K562 (cell line): ENCODE measurements around the gene ASF1B. TPM values are rescaled to one million over a fixed set of nuclear protein-coding genes. Genes with fewer than 3 reads are reported as not detected.
A peak's percentile ranks its signal among the peaks of the same experiment; 100 is the strongest.

Experiments
- ATAC-seq: fragments of 200-7000 bp; cut with Tn5 transposase; 3 replicates; pipeline ENCODE4 v1.9.1; 2020; ENCODE audit warnings: moderate library complexity
- BruUV-seq: library from RNA; stranded (reverse); fragments of 400-500 nt; replicated peaks from 2 replicates; lab custom pipeline; 2021; lab: Mats Ljungman, UMichigan
- CTCF ChIA-PET: fragments of 300-600 bp; formaldehyde crosslinking; extraction: SDS; loops from one replicate; lab custom pipeline; 2021; ENCODE audit warnings: low intra/inter-chr PET ratio; lab: Yijun Ruan, JAX
- POLR2A ChIA-PET: fragments of 300-600, 350-650 bp; sonication (Branson Sonifier 250); formaldehyde crosslinking; extraction: SDS; loops from one replicate; lab custom pipeline; 2021; ENCODE audit warnings: antibody characterized with exemption, inconsistent platforms; lab: Yijun Ruan, JAX
- DNase-seq, 4 experiments: peaks; one replicate each; pipeline versions ENCODE4 v3.0.0 to v3.0.0-alpha.2; 2011 to 2018; ENCODE audit warnings: low spot score in 3 of 4, mixed read lengths in 3 of 4; ENCODE audit errors: extremely low read depth in 1 of 4
- FAIRE-seq: peaks from 2 replicates; lab custom pipeline; 2011; peaks lifted over from hg19 to GRCh38; lab: Jason Lieb, UNC
- H2AFZ ChIP-seq: 2 replicates; pipeline ENCODE4 v1.6.0; 2011; ENCODE audit warnings: low read depth, low read length, control low read depth, inconsistent platforms
- H3K27ac ChIP-seq: fragments of 200-600 bp; 3 replicates; pipeline ENCODE4 v1.8.0; 2011; ENCODE audit warnings: low read depth, mild to moderate bottlenecking, control low read depth, inconsistent platforms, low read length, moderate library complexity, mixed read lengths; ENCODE audit errors: extremely low read depth
- H3K27me3 ChIP-seq, 2 experiments: fragments of 300-600 bp in 1 of 2; 2 replicates in 1 of 2; 3 replicates in 1 of 2; pipeline versions ENCODE4 v1.6.0 to v1.8.0; 2011; ENCODE audit warnings: inconsistent platforms in 2 of 2, low read length in 2 of 2, mild to moderate bottlenecking in 1 of 2, mixed read lengths in 1 of 2, moderate library complexity in 1 of 2; ENCODE audit not compliant: control insufficient read depth in 2 of 2, insufficient read depth in 2 of 2
- H3K36me3 ChIP-seq: fragments of 300-600 bp; 3 replicates; pipeline ENCODE4 v1.8.0; 2011; ENCODE audit warnings: mild to moderate bottlenecking, low read length, inconsistent platforms; ENCODE audit not compliant: control insufficient read depth, insufficient read depth
- H3K4me1 ChIP-seq, 2 experiments: fragments of 200-600 bp in 1 of 2; replicated peaks in 1 of 2; 2 replicates in 1 of 2; 3 replicates in 1 of 2; pipeline versions ENCODE4 v1.5.1 to v1.8.0; 2011; ENCODE audit warnings: inconsistent platforms in 2 of 2, low read length in 2 of 2, mild to moderate bottlenecking in 1 of 2, mixed read lengths in 1 of 2, moderate library complexity in 1 of 2; ENCODE audit not compliant: control insufficient read depth in 2 of 2, insufficient read depth in 2 of 2
- H3K4me2 ChIP-seq: 2 replicates; pipeline ENCODE4 v1.6.1; 2011; ENCODE audit warnings: low read length, control low read depth, inconsistent platforms, mixed read lengths; ENCODE audit not compliant: insufficient read depth
- H3K4me3 ChIP-seq: fragments of 200-600 bp; sonication (generic), shearing (Covaris generic); 2 replicates; pipeline ENCODE4 v1.5.1; 2016; ENCODE audit warnings: control low read depth, inconsistent platforms
- H3K79me2 ChIP-seq: fragments of 200-600 bp; 3 replicates; pipeline ENCODE4 v1.8.0; 2011; ENCODE audit warnings: low read length, inconsistent platforms; ENCODE audit not compliant: control insufficient read depth, insufficient read depth
- H3K9ac ChIP-seq, 2 experiments: 2 replicates each; pipeline versions ENCODE4 v1.6.0 to v1.6.1; 2011; ENCODE audit warnings: low read depth in 2 of 2, low read length in 2 of 2, control low read depth in 1 of 2, inconsistent platforms in 1 of 2, mild to moderate bottlenecking in 1 of 2, mixed read lengths in 1 of 2; ENCODE audit not compliant: insufficient read depth in 1 of 2
- H3K9me1 ChIP-seq: one replicate; pipeline ENCODE4 v1.6.0; 2011; ENCODE audit warnings: inconsistent platforms, mild to moderate bottlenecking, low read length, moderate library complexity; ENCODE audit not compliant: control insufficient read depth, insufficient read depth
- H3K9me3 ChIP-seq: replicated peaks from 2 replicates; pipeline ENCODE4 v1.5.1; 2011; ENCODE audit warnings: low read depth, low read length, inconsistent platforms; ENCODE audit not compliant: control insufficient read depth, insufficient read depth
- H4K20me1 ChIP-seq: replicated peaks from 2 replicates; pipeline ENCODE4 v1.6.1; 2011; ENCODE audit warnings: low read length, inconsistent platforms, mixed read lengths; ENCODE audit not compliant: control insufficient read depth, insufficient read depth
- CEBPB ChIP-seq: fragments of 450-650 bp; IDR thresholded peaks from 2 replicates; pipeline ENCODE4 v1.6.1; 2016; ENCODE audit warnings: missing genetic modification characterization, missing compliant biosample characterization
- DNMT1 ChIP-seq: fragments of 450-650 bp; IDR thresholded peaks from 2 replicates; pipeline ENCODE4 v1.6.1; 2016; ENCODE audit warnings: antibody characterized with exemption, mild to moderate bottlenecking
- NBN ChIP-seq: fragments of 450-650 bp; IDR thresholded peaks from 2 replicates; pipeline ENCODE4 v1.6.1; 2016; ENCODE audit warnings: low read depth, mild to moderate bottlenecking
- PTBP1 ChIP-seq: fragments of 200-400 bp; formaldehyde crosslinking; IDR thresholded peaks from 2 replicates; pipeline ENCODE4 v1.6.1; 2017; ENCODE audit warnings: low read depth, low read length
- TGIF2 ChIP-seq: sonication (generic); formaldehyde crosslinking; IDR thresholded peaks from 2 replicates; pipeline ENCODE4 v1.8.1; 2022; ENCODE audit warnings: mild to moderate bottlenecking, missing genetic modification reagents, moderate library complexity
- USF1 ChIP-seq: sonication (generic); formaldehyde crosslinking; IDR thresholded peaks from 2 replicates; pipeline ENCODE4 v1.9.0; 2022; ENCODE audit warnings: mild to moderate bottlenecking, missing genetic modification reagents
- XRCC4 ChIP-seq: IDR thresholded peaks from one replicate; pipeline ENCODE4 v1.6.1; 2011; ENCODE audit not compliant: insufficient read depth, insufficient read length; ENCODE audit errors: extremely low read depth
- WGBS: fragments of 100-300 bp; shearing (Covaris generic); methylation state at CpG from one replicate; pipeline ENCODE4 v1.1.6; 2016; ENCODE audit warnings: low coverage, mixed read lengths; ENCODE audit not compliant: insufficient coverage; ENCODE audit errors: missing lambda C conversion rate; 5-methylcytosine and 5-hydroxymethylcytosine counted together
- in situ Hi-C: fragments of 300-500 bp; cut with MboI; formaldehyde crosslinking; loops from 4 replicates; pipeline ENCODE4 v1.15.0; 2018; ENCODE audit warnings: inconsistent platforms, mixed read lengths
- intact Hi-C: fragments of 100-400 bp; cut with micrococcal nuclease; formaldehyde crosslinking; loops from 2 replicates; pipeline ENCODE4 v1.14.2; 2022
- polyA plus RNA-seq, 8 experiments: library from polyadenylated mRNA; depleted of rRNA in 4 of 8; stranded (reverse) in 5 of 8; unstranded in 3 of 8; fragments of >200 nt; fragmentation: Nextera tagmentation in 2 of 8; fragmentation: Illumina TruSeq in 1 of 8; extraction: Ambion mirVana in 2 of 8; extraction: Trizol in 1 of 8; gene quantifications; 2 replicates each; pipeline versions ENCODE4 v1.2.1 to v1.2.3, GENCODE V29; 2011 to 2014; ENCODE audit warnings: inconsistent platforms in 1 of 8, missing spikeins in 1 of 8
- total RNA-seq, 7 experiments: library from RNA; depleted of rRNA in 6 of 7; stranded (reverse); fragments of >200 nt in 6 of 7; fragmentation: Illumina TruSeq in 2 of 7; extraction: Trizol in 2 of 7; gene quantifications; 2 replicates each; pipeline versions ENCODE4 v1.2.1 to v1.2.3, GENCODE V29; 2011 to 2021; ENCODE audit warnings: low replicate concordance in 1 of 7
- TF ChIP-seq, protein P1 (sequence below): fragments of 250-450 bp; sonication (Bioruptor Pico); IDR thresholded peaks from 2 replicates; pipeline ENCODE4 v1.4.0; 2020; ENCODE audit warnings: borderline replicate concordance
- TF ChIP-seq, protein P2 (sequence below): fragments of 450-650 bp; IDR thresholded peaks from 2 replicates; pipeline ENCODE4 v1.6.1; 2016

Gene ASF1B
- total and polyA plus RNA-seq, 9 of the 15 experiments (the other 6 are each of a cell fraction or from before 2014, with no cell fraction given): 6.0 to 69.4 (median 53.3) TPM

DNA sequence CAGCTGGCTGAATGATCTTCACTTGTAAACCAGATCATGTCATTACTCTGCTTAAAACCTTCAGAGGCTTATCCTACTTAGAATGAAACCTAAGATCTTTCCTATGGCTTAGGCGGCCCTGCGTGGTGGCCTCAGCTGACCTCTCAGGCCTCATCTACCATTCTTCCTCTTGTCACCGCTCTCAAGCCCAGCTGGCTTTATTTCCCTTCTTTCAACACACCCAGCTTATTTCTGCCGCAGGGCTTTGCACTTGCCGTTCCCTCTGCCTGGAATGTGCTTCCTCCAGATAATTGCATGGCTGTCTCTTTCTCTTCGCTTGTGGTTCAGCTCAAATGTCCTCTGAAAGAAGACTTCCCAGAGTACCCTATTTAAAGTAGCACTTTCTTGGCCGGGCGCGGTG is 3.6 kb upstream of the ASF1B start (continued):
- peak; percentile 26; the same call in 1 of the 2 replicates for TF ChIP-seq USF1 (CRISPR knock-in tag)
- TF ChIP-seq CEBPB (tag): peak; percentile 64
- TF ChIP-seq, protein P1, sequence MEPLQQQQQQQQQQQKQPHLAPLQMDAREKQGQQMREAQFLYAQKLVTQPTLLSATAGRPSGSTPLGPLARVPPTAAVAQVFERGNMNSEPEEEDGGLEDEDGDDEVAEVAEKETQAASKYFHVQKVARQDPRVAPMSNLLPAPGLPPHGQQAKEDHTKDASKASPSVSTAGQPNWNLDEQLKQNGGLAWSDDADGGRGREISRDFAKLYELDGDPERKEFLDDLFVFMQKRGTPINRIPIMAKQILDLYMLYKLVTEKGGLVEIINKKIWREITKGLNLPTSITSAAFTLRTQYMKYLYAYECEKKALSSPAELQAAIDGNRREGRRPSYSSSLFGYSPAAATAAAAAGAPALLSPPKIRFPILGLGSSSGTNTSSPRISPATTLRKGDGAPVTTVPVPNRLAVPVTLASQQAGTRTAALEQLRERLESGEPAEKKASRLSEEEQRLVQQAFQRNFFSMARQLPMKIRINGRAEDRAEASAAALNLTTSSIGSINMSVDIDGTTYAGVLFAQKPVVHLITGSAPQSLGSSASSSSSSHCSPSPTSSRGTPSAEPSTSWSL (CRISPR knock-in tag): no peak
- TF ChIP-seq DNMT1: no peak
- 0 out of 2 replicates have a peak, but pooled peaks have one; percentile 45 for TF ChIP-seq NBN
- no peak for TF ChIP-seq XRCC4
- TF ChIP-seq, all 486 proteins: peak for 26

GRCh38 chr19:14138576-14139265 is 2.3 kb upstream of the ASF1B start:
- TF ChIP-seq, protein P2, sequence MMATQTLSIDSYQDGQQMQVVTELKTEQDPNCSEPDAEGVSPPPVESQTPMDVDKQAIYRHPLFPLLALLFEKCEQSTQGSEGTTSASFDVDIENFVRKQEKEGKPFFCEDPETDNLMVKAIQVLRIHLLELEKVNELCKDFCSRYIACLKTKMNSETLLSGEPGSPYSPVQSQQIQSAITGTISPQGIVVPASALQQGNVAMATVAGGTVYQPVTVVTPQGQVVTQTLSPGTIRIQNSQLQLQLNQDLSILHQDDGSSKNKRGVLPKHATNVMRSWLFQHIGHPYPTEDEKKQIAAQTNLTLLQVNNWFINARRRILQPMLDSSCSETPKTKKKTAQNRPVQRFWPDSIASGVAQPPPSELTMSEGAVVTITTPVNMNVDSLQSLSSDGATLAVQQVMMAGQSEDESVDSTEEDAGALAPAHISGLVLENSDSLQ: peak; percentile 32; the same call in 1 of the 2 replicates
- no peak for TF ChIP-seq TGIF2 (CRISPR knock-in tag)
- TF ChIP-seq PTBP1: no peak
- peak; percentile 48; the same call in 1 of the 2 replicates for TF ChIP-seq CEBPB (tag)
- H3K4me1 ChIP-seq: peaks cover 23 to 54% of the 10 kb centered on the region in 2 experiments
- BruUV-seq: no TSS peak
- no peak overlapping the region; a peak in 1 of 4 replicates for H3K9ac ChIP-seq
- intact Hi-C loops (loop anchor here (5.0 kb wide), 2 partner anchors 209 to 349 kb away; no protein-coding TSS in a partner anchor), in situ Hi-C loops (no loop called here)
- CTCF ChIA-PET: no interaction called here
- H3K9me1 ChIP-seq: no peaks in the 10 kb centered on the region
- no peaks in the 10 kb centered on the region for H3K27me3 ChIP-seq
- POLR2A ChIA-PET: interaction anchor here (0.6 kb wide), 2 partner anchors 9 to 252 kb away, joined by 3 to 4 read pairs; no protein-coding TSS in a partner anchor
- H3K9me3 ChIP-seq: no peaks in the 10 kb centered on the region
- peaks cover 8% of the 10 kb centered on the region; the same call in 2 of the 3 replicates for H3K36me3 ChIP-seq
- H3K27ac ChIP-seq: no peak overlapping the region
- H2AFZ ChIP-seq: no peak overlapping the region
- no peak overlapping the region for H3K4me2 ChIP-seq
- DNase-seq: no peak
- H3K79me2 ChIP-seq: peaks cover 31% of the 10 kb centered on the region
- no peak for ATAC-seq
- H3K4me3 ChIP-seq: no peak overlapping the region
- peaks cover 12% of the 10 kb centered on the region for H4K20me1 ChIP-seq
- FAIRE-seq: no peak
- WGBS: 86% methylated on average over 9 of the region's 9 CpGs
